Omental fat pad (tissue), 4 donors: ENCODE data around the gene CLTC. TPM values are rescaled to one million over a fixed set of nuclear protein-coding genes. Genes with fewer than 3 reads are reported as not detected.

Source experiments
- ATAC-seq: fragments of 150-250 bp; one replicate; pipeline ENCODE4 v1.9.1; 2016; ENCODE audit warnings: mild to moderate bottlenecking, moderate library complexity; ENCODE audit not compliant: low FRiP score
- DNase-seq: peaks from one replicate; pipeline ENCODE4 v3.0.0-alpha.2; 2019; ENCODE audit warnings: low spot score
- CTCF ChIP-seq, 3 donors: fragments of 450-650 bp; IDR thresholded peaks; one replicate each; pipeline ENCODE4 v1.5.1; 2016 to 2017; ENCODE audit warnings: antibody characterized with exemption in 3 of 3, mild to moderate bottlenecking in 3 of 3, moderate library complexity in 2 of 3
- total RNA-seq, 4 donors: library from RNA; depleted of rRNA; stranded (reverse); fragments of >200 nt; gene quantifications; one replicate each; pipeline ENCODE4 v1.1.0, GENCODE V29; 2016

CLTC gene
- total RNA-seq, 4 donors from 2014 or later, result 217 to 241 (median 230) TPM

GRCh38 chr17:59707149-59707970 is 87.7 kb downstream of the CLTC start, which contains the start of the genes PTRH2 and VMP1:
PTRH2 (minus strand) TSS chr17:59707430; CDS start chr17:59697978, 9,452 bp downstream.
VMP1 (plus strand) TSS chr17:59707654; CDS start chr17:59731447, 23,793 bp downstream.
- TF ChIP-seq CTCF (IDR thresholded peaks at IDR 0.05), result no peak
- ATAC-seq (peak; percentile 99), DNase-seq (peak; percentile 87)

- no peak for TF ChIP-seq CTCF (IDR thresholded peaks at IDR 0.05)
- peak; percentile 14 for ATAC-seq
- no peak for DNase-seq
These were observed 88.3 kb downstream of the CLTC start for GRCh38 chr17:59707971-59708430.

- ATAC-seq, result no peak
These were observed 92.2 kb downstream of the CLTC start for GRCh38 chr17:59711936-59712335.

GRCh38 chr17:59712862-59713261 is 93.2 kb downstream of the CLTC start:
- DNase-seq (no peak), ATAC-seq (no peak)
- no peak for TF ChIP-seq CTCF (IDR thresholded peaks at IDR 0.05)

More at GRCh38 chr17:59711936-59712335, 92.2 kb downstream of the CLTC start:
- TF ChIP-seq CTCF (IDR thresholded peaks at IDR 0.05), result no peak
- DNase-seq, result no peak

GRCh38 chr17:59714255-59714654 is 94.6 kb downstream of the CLTC start:
- no peak for ATAC-seq

GRCh38 chr17:59716427-59716826 is 96.7 kb downstream of the CLTC start:
- no peak for TF ChIP-seq CTCF (IDR thresholded peaks at IDR 0.05)
- ATAC-seq (no peak), DNase-seq (no peak)

More at GRCh38 chr17:59714255-59714654, 94.6 kb downstream of the CLTC start:
- TF ChIP-seq CTCF (IDR thresholded peaks at IDR 0.05), result no peak
- no peak for DNase-seq

GRCh38 chr17:59719526-59719925 is 99.8 kb downstream of the CLTC start:
- no peak for DNase-seq
- no peak for TF ChIP-seq CTCF (IDR thresholded peaks at IDR 0.05)
- no peak for ATAC-seq
